ENCODE results near the gene RASGRP2.

GRCh38 chr11:64792482-64792881 is 48.5 kb upstream of the RASGRP2 start:
- no peak for TF ChIP-seq CTCF (IDR thresholded peaks at IDR 0.05)
- no peak for TF ChIP-seq POLR2A (IDR thresholded peaks at IDR 0.05)
- no peak for TF ChIP-seq POLR2AphosphoS5 (IDR thresholded peaks at IDR 0.05)
- no peak for TF ChIP-seq EP300 (IDR thresholded peaks at IDR 0.05)
